GM21390 (cell line): ENCODE results near the gene WDFY2.
"Not testable (repeated sequence)": the region's sequence is repeated elsewhere in the genome, so short reads cannot be mapped to it uniquely, and the experiment has no call there.

Source experiments
- ATAC-seq: cut with Tn5 transposase; IDR thresholded peaks from one replicate; pipeline ENCODE4 v1.9.1; 2021; ENCODE audit not compliant: unreplicated experiment

WDFY2 gene

GRCh38 chr13:51583875-51584730 is at the start of gene WDFY2:
Gene WDFY2, plus strand, starts transcription at chr13:51584462. Its CDS starts 226 bp downstream, at chr13:51584688.
- peak; percentile 72 for ATAC-seq

- no peak for ATAC-seq
Observed at GRCh38 chr13:51538591-51539179, 45.6 kb upstream of the WDFY2 start.

- ATAC-seq, result no peak
Observed at GRCh38 chr13:51539887-51540286, 44.4 kb upstream of the WDFY2 start.

GRCh38 chr13:51541037-51541436 is 43.2 kb upstream of the WDFY2 start:
- no peak for ATAC-seq

GRCh38 chr13:51541809-51542258 is 42.4 kb upstream of the WDFY2 start:
- ATAC-seq, result no peak

- ATAC-seq, result no peak
Observed at GRCh38 chr13:51542346-51543242, 41.7 kb upstream of the WDFY2 start.

GRCh38 chr13:51545446-51545845 is 38.8 kb upstream of the WDFY2 start:
- ATAC-seq, result not testable (repeated sequence)

- ATAC-seq, result no peak
Observed at GRCh38 chr13:51547425-51548176, 36.7 kb upstream of the WDFY2 start.

- ATAC-seq, result no peak
Observed at GRCh38 chr13:51549050-51549449, 35.2 kb upstream of the WDFY2 start.

- ATAC-seq, result no peak
Observed at GRCh38 chr13:51549593-51549992, 34.7 kb upstream of the WDFY2 start.

GRCh38 chr13:51550151-51550550 is 34.1 kb upstream of the WDFY2 start:
- ATAC-seq, result no peak

GRCh38 chr13:51551416-51551815 is 32.8 kb upstream of the WDFY2 start:
- no peak for ATAC-seq

GRCh38 chr13:51552027-51552426 is 32.2 kb upstream of the WDFY2 start:
- no peak for ATAC-seq

GRCh38 chr13:51553531-51553930 is 30.7 kb upstream of the WDFY2 start:
- ATAC-seq, result no peak

GRCh38 chr13:51556740-51557139 is 27.5 kb upstream of the WDFY2 start:
- ATAC-seq, result no peak

GRCh38 chr13:51557438-51557837 is 26.8 kb upstream of the WDFY2 start:
- ATAC-seq, result no peak

GRCh38 chr13:51557875-51558612 is 26.2 kb upstream of the WDFY2 start:
- no peak for ATAC-seq

- no peak for ATAC-seq
Observed at GRCh38 chr13:51559946-51560735, 24.1 kb upstream of the WDFY2 start.

GRCh38 chr13:51562011-51562671 is 22.1 kb upstream of the WDFY2 start:
- peak; percentile 78 for ATAC-seq
